HG03159 (cell line): ENCODE measurements around the gene EIF2S3.

Experiments used
- ATAC-seq: cut with Tn5 transposase; IDR thresholded peaks from one replicate; pipeline ENCODE4 v1.9.1; 2021; ENCODE audit warnings: mild to moderate bottlenecking, moderate library complexity; ENCODE audit not compliant: unreplicated experiment

The EIF2S3 gene

DNA sequence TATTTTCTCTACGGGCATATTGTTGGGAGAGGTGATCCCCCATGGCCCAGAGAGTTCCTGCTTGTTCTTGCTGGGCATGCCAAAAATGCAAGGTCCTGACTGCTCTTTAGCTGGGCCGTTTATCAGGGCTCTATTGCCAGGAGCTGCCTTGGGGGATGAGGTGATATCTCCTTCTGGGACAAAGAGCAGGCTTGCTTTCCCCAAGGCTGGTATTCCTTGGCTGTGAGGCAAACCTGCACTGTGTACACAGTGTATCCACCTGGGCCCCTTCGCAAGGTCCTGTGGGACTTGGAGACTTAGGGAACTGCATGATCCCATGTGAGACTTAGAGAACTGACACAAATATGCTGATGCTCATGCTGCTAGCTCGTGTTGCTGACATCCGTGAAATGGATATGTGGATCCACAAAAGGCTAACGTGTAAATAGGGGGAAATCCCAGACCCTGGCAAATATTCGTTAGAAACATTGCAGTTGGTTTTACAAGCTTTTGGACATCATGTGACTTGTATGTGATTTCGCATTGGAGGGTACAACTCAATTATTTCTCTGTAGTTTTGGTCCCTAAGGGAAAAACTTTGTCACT, 70.4 kb downstream of the EIF2S3 start:
- ATAC-seq = no peak
